Panc1 (cell line): ENCODE measurements around the gene CARMIL1. TPM values are rescaled to one million over a fixed set of nuclear protein-coding genes. Genes with fewer than 3 reads are reported as not detected.
"Not testable (repeated sequence)": the region's sequence is repeated elsewhere in the genome, so short reads cannot be mapped to it uniquely, and the experiment has no call there.

Experiments used
- ATAC-seq: fragments of 200-7000 bp; cut with Tn5 transposase; 2 replicates; pipeline ENCODE4 v1.9.1; 2020; ENCODE audit warnings: mild to moderate bottlenecking, moderate library complexity
- BruUV-seq: library from RNA; stranded (reverse); fragments of 400-500 nt; replicated peaks from 2 replicates; lab custom pipeline; 2021; lab: Mats Ljungman, UMichigan
- CTCF ChIA-PET: fragments of 300-600 bp; sonication (Branson Sonifier 250); formaldehyde crosslinking; loops from one replicate; lab custom pipeline; 2022; ENCODE audit warnings: antibody characterized with exemption; lab: Charles Lee
- POLR2A ChIA-PET: fragments of 300-600 bp; sonication (Branson Sonifier 250); formaldehyde crosslinking; loops from one replicate; lab custom pipeline; 2022; ENCODE audit warnings: antibody characterized with exemption; lab: Charles Lee
- DNase-seq: peaks from one replicate; pipeline ENCODE4 v3.0.0-alpha.2; 2010; ENCODE audit warnings: low read depth, low spot score
- H3K27ac ChIP-seq: 2 replicates; pipeline ENCODE4 v1.5.1; 2011; ENCODE audit warnings: mild to moderate bottlenecking, low read length, inconsistent platforms
- H3K27me3 ChIP-seq: fragments of 200-500 bp; sonication (Bioruptor generic); 2 replicates; pipeline ENCODE4 v1.6.0; 2014; ENCODE audit warnings: low read length, inconsistent platforms; ENCODE audit not compliant: control insufficient read depth, insufficient read depth
- H3K36me3 ChIP-seq: fragments of 200-500 bp; sonication (Bioruptor generic); 2 replicates; pipeline ENCODE4 v1.5.1; 2014; ENCODE audit warnings: inconsistent platforms, mild to moderate bottlenecking, low read length, moderate library complexity; ENCODE audit not compliant: control insufficient read depth, insufficient read depth
- H3K4me1 ChIP-seq: 2 replicates; pipeline ENCODE4 v1.5.1; 2011; ENCODE audit warnings: inconsistent platforms, mild to moderate bottlenecking, low read length, moderate library complexity; ENCODE audit not compliant: control insufficient read depth, insufficient read depth
- H3K4me3 ChIP-seq, 2 experiments: 2 replicates each; pipeline ENCODE4 v1.5.1; 2011 to 2012; ENCODE audit warnings: low read depth in 2 of 2, low read length in 2 of 2, mild to moderate bottlenecking in 2 of 2, inconsistent platforms in 1 of 2, moderate library complexity in 1 of 2
- H3K9me3 ChIP-seq: fragments of 200-500 bp; sonication (Bioruptor generic); 2 replicates; pipeline ENCODE4 v1.5.1; 2014; ENCODE audit warnings: low read depth, mild to moderate bottlenecking, inconsistent platforms, low read length, moderate library complexity; ENCODE audit not compliant: control insufficient read depth, insufficient read depth
- POLR2AphosphoS5 ChIP-seq: IDR thresholded peaks from 2 replicates; pipeline ENCODE4 v1.6.1; 2012; ENCODE audit warnings: mild to moderate bottlenecking, low read depth, low read length, moderate library complexity
- SIN3A ChIP-seq: IDR thresholded peaks from 2 replicates; pipeline ENCODE4 v1.6.1; 2012; ENCODE audit warnings: low read depth, mild to moderate bottlenecking, low read length, moderate library complexity, borderline replicate concordance; ENCODE audit not compliant: insufficient read depth
- TCF7L2 ChIP-seq: IDR thresholded peaks from 2 replicates; pipeline ENCODE4 v1.6.1; 2011; ENCODE audit warnings: mild to moderate bottlenecking, low read depth, low read length, inconsistent platforms
- in situ Hi-C: cut with HindIII; loops from 2 replicates; pipeline ENCODE4 v1.10.0; 2016; ENCODE audit warnings: low sequenced_read_pairs, low pct_unique_long_range_greater_than_20kb
- intact Hi-C: fragments of 100-400 bp; cut with micrococcal nuclease; formaldehyde crosslinking; loops from one replicate; pipeline ENCODE4 v1.10.0; 2022; ENCODE audit not compliant: unreplicated experiment
- total RNA-seq: library from RNA; stranded (reverse); gene quantifications from one replicate; pipeline ENCODE4 v1.2.1, GENCODE V29; 2021; ENCODE audit not compliant: unreplicated experiment
- TF ChIP-seq, protein P1 (sequence below): fragments of 450-650 bp; IDR thresholded peaks from 2 replicates; pipeline ENCODE4 v1.5.1; 2017; ENCODE audit warnings: mild to moderate bottlenecking
- TF ChIP-seq, protein P2 (sequence below), 2 experiments: IDR thresholded peaks; 2 replicates each; pipeline ENCODE4 v1.6.1; 2011 to 2012; ENCODE audit warnings: low read depth in 2 of 2, control low read depth in 1 of 2, low read length in 1 of 2, mild to moderate bottlenecking in 1 of 2, moderate library complexity in 1 of 2; ENCODE audit not compliant: insufficient read depth in 1 of 2

CARMIL1 gene
- total RNA-seq, 1 experiment from 2014 or later = 4.0 TPM

DNA sequence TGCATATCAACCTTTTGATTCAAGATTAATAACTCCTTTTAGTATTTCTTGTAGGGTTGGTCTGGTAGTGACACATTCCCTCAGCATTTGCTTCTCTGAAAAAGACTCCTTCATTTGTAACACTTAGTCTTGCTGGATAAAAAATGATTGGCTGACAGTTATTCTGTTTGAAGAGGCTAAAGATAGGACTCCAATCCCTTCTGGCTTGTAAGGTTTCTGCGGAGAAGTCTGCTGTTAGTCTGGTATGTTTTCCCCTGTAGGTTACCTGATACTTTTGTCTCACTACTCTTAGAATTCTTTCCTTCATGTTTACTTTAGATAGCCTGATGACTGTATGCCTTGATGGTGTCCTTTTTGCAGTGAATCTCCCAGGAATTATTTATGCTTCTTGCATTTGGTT is 96.0 kb downstream of the CARMIL1 start:
- in situ Hi-C loops = no loop called here
- no peak overlapping the region for H3K4me3 ChIP-seq
- no TSS peak for BruUV-seq
- ChIA-PET POLR2A (no interaction called here), CTCF (no interaction called here)
- no peaks in the 10 kb centered on the region for H3K27me3 ChIP-seq
- no peaks in the 10 kb centered on the region for H3K9me3 ChIP-seq
- TF ChIP-seq SIN3A (no peak), TCF7L2 (no peak), POLR2AphosphoS5 (no peak)
- TF ChIP-seq, protein P1, sequence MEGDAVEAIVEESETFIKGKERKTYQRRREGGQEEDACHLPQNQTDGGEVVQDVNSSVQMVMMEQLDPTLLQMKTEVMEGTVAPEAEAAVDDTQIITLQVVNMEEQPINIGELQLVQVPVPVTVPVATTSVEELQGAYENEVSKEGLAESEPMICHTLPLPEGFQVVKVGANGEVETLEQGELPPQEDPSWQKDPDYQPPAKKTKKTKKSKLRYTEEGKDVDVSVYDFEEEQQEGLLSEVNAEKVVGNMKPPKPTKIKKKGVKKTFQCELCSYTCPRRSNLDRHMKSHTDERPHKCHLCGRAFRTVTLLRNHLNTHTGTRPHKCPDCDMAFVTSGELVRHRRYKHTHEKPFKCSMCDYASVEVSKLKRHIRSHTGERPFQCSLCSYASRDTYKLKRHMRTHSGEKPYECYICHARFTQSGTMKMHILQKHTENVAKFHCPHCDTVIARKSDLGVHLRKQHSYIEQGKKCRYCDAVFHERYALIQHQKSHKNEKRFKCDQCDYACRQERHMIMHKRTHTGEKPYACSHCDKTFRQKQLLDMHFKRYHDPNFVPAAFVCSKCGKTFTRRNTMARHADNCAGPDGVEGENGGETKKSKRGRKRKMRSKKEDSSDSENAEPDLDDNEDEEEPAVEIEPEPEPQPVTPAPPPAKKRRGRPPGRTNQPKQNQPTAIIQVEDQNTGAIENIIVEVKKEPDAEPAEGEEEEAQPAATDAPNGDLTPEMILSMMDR = no peak
- TF ChIP-seq, protein P2, sequence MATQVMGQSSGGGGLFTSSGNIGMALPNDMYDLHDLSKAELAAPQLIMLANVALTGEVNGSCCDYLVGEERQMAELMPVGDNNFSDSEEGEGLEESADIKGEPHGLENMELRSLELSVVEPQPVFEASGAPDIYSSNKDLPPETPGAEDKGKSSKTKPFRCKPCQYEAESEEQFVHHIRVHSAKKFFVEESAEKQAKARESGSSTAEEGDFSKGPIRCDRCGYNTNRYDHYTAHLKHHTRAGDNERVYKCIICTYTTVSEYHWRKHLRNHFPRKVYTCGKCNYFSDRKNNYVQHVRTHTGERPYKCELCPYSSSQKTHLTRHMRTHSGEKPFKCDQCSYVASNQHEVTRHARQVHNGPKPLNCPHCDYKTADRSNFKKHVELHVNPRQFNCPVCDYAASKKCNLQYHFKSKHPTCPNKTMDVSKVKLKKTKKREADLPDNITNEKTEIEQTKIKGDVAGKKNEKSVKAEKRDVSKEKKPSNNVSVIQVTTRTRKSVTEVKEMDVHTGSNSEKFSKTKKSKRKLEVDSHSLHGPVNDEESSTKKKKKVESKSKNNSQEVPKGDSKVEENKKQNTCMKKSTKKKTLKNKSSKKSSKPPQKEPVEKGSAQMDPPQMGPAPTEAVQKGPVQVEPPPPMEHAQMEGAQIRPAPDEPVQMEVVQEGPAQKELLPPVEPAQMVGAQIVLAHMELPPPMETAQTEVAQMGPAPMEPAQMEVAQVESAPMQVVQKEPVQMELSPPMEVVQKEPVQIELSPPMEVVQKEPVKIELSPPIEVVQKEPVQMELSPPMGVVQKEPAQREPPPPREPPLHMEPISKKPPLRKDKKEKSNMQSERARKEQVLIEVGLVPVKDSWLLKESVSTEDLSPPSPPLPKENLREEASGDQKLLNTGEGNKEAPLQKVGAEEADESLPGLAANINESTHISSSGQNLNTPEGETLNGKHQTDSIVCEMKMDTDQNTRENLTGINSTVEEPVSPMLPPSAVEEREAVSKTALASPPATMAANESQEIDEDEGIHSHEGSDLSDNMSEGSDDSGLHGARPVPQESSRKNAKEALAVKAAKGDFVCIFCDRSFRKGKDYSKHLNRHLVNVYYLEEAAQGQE (IDR thresholded peaks at IDR 0.05; ENCODE audit: insufficient read depth in 1 of 2, low read depth in 2 of 2, low read length in 1 of 2) = no peak
- no peak overlapping the region for H3K27ac ChIP-seq
- H3K36me3 ChIP-seq = no peaks in the 10 kb centered on the region
- intact Hi-C loops = no loop called here
- no peaks in the 10 kb centered on the region for H3K4me1 ChIP-seq
- DNase-seq = no peak
- no peak for ATAC-seq

DNA sequence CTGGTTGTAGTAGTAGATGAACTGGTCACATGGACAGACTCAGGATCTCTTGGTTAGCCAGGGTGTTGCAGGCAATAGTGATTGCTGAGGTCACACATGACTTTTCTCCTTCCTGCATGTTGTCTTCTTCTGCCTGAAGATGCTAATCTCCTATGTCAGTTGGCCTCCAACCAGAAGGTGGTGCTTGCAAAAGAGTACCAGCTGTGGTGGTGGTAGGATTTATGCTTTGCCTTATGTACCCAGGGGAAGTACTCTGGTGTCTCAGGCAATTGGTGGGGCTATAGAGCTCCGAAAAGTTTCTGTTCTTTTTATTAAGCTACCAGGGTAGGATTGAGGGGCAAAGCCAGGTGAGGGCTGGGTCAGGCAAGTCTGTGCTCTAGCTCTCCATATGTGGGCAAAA is 98.5 kb downstream of the CARMIL1 start:
- ChIA-PET POLR2A (no interaction called here), CTCF (no interaction called here)
- Histone ChIP-seq H3K27me3 (no peaks in the 10 kb centered on the region), H3K27ac (no peak overlapping the region), H3K36me3 (no peaks in the 10 kb centered on the region), H3K4me3 (no peak overlapping the region), H3K4me1 (no peaks in the 10 kb centered on the region), H3K9me3 (no peaks in the 10 kb centered on the region)
- ATAC-seq (no peak), DNase-seq (no peak)
- no peak for TF ChIP-seq POLR2AphosphoS5
- in situ Hi-C loops (no loop called here), intact Hi-C loops (no loop called here)
- BruUV-seq = no TSS peak

DNA sequence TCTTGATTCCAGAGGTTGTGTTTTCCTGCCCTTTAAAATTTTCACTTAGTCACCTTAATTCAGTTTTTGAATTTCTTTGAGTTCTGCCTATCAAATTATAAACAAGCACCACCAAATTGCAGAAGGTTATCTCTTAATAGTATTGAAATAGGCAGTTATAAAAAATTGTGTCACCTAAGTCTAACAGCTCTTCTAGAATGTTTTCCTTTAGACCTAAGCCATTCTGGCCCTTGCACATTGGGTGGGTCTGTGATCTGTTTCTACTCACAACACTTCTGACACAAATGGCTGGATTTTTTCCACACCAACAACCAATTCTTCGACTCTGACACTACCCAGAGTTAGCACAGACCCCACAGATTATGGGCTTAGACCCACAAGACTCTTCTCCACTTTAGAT is 101.9 kb downstream of the CARMIL1 start:
- no peak for ATAC-seq
- CTCF ChIA-PET = no interaction called here
- no peak for DNase-seq
- H3K9me3 ChIP-seq = no peaks in the 10 kb centered on the region
- no peak overlapping the region for H3K27ac ChIP-seq
- no peak overlapping the region for H3K4me3 ChIP-seq
- no peaks in the 10 kb centered on the region for H3K36me3 ChIP-seq
- POLR2A ChIA-PET = no interaction called here
- no TSS peak for BruUV-seq
- no peaks in the 10 kb centered on the region for H3K27me3 ChIP-seq
- no peak for TF ChIP-seq POLR2AphosphoS5
- no peak for TF ChIP-seq TCF7L2
- TF ChIP-seq, protein P1 = no peak
- TF ChIP-seq, protein P2 (IDR thresholded peaks at IDR 0.05; ENCODE audit: insufficient read depth in 1 of 2, low read depth in 2 of 2, low read length in 1 of 2) = no peak
- no peak for TF ChIP-seq SIN3A
- in situ Hi-C loops = no loop called here
- intact Hi-C loops = no loop called here
- no peaks in the 10 kb centered on the region for H3K4me1 ChIP-seq

DNA sequence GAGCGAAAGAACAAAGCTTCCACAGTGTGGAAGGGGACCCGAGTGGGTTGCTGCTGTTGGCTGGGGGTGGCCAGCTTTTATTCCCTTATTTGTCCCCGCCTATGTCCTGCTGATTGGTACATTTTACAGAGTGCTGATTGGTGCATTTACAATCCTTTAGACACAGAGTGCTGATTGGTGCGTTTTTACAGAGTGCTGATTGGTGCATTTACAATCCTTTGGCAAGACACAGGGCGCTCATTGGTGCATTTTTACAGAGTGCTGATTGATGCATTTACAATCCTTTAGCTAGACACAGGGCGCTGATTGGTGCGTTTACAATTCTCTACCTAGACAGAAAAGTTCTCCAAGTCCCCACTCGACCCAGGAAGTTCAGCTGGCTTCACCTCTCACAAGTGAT is 103.3 kb downstream of the CARMIL1 start:
- H3K4me1 ChIP-seq, H3K4me3 ChIP-seq, H3K27ac ChIP-seq, BruUV-seq, DNase-seq, intact Hi-C loops, H3K27me3 ChIP-seq, H3K36me3 ChIP-seq, ATAC-seq, H3K9me3 ChIP-seq, POLR2A ChIA-PET, CTCF ChIA-PET, in situ Hi-C loops: not testable (repeated sequence)
